GM12874 (cell line): ENCODE data around the gene MMP15.

Experiments
- TF ChIP-seq, protein P1 (sequence below): IDR thresholded peaks from 2 replicates; pipeline ENCODE4 v1.5.1; 2011; ENCODE audit warnings: low read depth, mild to moderate bottlenecking, control low read depth, low read length, moderate library complexity; ENCODE audit not compliant: insufficient read depth

The MMP15 gene

DNA sequence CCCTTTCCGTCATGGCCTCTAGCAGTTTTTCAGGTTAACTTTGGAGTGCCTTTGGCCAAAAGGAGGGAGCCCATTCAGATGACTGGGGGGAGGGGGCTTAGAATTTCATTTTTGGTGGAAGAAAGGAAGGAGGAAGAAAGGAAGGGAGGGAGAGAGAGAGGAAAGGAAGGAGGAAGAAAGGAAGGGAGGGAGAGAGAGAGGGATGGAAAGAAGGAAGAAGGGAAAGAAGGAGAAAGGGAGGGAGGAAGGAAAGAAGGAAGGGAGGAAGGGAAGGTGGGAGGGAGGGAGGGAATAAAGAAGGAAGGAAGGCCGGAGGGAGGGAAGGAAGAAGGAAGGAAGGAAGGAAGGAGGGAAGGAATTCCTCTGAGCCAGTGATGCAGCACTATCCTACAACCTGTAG, 25.7 kb downstream of the MMP15 start:
- TF ChIP-seq, protein P1, sequence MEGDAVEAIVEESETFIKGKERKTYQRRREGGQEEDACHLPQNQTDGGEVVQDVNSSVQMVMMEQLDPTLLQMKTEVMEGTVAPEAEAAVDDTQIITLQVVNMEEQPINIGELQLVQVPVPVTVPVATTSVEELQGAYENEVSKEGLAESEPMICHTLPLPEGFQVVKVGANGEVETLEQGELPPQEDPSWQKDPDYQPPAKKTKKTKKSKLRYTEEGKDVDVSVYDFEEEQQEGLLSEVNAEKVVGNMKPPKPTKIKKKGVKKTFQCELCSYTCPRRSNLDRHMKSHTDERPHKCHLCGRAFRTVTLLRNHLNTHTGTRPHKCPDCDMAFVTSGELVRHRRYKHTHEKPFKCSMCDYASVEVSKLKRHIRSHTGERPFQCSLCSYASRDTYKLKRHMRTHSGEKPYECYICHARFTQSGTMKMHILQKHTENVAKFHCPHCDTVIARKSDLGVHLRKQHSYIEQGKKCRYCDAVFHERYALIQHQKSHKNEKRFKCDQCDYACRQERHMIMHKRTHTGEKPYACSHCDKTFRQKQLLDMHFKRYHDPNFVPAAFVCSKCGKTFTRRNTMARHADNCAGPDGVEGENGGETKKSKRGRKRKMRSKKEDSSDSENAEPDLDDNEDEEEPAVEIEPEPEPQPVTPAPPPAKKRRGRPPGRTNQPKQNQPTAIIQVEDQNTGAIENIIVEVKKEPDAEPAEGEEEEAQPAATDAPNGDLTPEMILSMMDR = no peak

DNA sequence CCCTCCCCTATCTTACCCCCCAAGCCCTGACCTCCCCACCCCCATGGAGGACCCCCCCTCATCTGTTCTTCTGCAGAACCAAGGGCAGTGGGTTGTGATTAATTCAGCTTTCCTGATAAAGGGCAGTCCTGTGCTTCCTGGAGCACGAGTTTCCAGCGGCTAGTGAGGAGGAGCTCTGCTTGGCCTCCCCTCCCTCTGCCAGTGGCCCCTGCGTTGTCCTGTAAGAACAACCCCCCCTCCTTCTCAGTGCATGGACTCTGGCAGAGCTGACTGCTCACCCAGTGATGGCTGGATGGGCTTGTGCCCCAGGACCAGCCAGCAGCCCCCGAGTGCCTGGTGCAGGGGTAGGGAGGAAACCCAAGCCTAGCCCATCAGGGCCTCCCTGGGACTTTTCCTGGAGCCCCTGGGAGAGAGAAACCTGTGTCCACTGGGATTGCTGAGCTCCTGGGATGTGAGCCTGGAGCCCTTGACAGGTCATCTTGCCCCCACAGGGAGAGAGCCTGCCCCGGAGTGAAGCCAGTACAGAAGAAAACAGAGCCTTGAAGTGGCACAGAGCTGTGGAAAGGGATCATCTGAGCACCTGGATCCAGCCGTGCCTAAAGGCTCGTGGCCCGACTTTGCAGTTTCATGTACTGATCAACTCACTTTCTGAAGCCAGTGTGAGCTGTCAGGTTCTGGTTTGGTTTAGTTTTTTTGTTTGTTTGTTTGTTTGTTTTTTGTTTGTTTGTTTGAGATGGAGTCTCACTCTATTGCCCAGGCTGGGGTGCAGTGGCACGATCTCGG, 26.5 kb downstream of the MMP15 start:
- TF ChIP-seq, protein P1 = no peak

DNA sequence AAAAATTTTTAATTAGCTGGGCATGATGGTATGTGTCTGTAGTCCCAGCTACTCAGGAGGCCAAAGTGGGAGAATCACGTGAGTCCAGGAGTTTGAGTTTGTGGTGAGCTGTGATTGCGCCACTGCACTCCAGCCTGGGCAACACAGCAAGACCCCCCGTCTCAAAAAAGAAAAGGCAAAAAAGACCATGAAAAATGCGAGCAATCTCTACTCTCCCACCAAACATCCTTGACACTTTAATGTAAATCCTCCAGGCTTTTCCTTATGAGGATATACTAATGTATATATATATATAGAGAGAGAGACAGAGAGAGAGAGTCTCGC, 28.1 kb downstream of the MMP15 start:
- TF ChIP-seq, protein P1 = no peak

DNA sequence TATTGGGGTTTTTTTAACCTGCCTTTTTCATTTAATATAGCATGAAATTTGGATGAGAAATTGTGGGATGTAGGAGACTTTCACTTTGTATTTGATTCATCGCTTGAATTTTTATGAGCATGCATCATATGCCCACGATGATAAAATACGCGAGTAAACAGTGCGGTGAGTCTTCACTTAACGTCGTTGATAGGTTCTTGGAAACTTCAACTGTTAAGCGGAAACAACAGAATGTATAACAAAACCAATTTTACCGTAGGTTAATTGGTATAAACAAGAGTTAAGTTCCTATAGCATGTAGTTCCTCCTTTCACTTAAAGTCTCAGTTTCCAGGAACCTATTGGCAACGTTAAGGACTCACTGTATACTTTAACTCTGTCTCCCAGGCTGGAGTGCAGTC, 28.7 kb downstream of the MMP15 start:
- TF ChIP-seq, protein P1 = no peak

DNA sequence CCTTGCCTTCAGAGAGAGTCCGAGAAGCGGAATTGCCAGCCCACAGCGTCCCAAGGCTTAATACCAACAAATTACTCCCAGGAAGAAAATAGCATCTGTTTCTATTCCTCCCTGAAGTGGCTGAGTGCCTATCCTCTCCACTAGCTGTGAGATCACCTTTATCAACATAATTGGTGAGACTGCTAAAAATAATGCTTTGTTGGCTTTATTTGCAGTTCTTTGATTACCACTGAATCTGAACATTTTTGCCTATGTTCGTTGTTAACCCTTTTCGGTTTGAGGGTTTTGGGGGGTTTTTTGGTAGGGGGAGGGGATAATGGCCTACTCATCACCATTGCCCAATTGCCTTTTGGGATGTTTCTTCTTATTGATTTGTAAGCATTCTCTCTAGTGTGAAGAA, 31.0 kb downstream of the MMP15 start:
- TF ChIP-seq, protein P1 = no peak

DNA sequence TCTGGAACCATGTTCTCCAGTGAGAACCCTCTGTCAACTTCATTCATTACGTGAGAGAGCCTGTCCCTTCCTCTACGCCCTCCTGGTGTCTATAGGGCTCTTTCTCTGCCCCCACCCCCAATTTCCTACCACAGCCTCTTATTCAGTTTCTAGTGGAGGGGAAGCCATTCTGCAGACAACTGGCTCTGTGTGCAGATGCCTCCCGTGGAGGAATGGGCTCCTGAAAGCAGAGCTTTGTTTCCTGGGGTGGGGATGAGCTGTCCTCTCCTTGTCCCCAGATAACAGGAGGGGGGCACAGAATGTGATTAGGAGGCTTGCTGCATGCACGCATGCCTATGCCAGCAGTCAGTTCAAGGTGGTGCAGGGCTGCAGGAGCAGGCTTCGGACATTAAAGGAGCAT, 31.6 kb downstream of the MMP15 start:
- TF ChIP-seq, protein P1 = no peak

DNA sequence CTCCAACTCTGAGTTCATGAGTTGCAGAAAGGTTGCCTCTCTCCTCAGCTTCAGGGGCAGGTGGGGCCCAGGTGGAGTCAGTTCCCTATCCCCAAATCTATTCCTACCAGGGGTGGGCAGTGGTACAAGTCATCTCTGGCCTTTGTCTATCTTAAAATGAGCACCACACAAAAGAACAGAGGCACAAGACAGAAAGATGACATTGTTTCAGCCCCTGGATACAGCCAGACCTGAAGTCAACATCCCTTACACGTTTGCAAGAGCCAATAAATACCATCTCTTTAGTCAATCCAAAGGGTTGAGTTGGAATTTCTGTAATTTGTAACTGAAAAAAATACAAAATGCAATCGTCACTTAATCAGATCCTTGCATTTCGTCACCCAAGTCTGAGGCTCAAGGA, 32.2 kb downstream of the MMP15 start:
- TF ChIP-seq, protein P1 = no peak
